Forelimb muscle (tissue), 1 donor: ENCODE measurements around the gene CEP164. TPM values are rescaled to one million over a fixed set of nuclear protein-coding genes. Genes with fewer than 3 reads are reported as not detected.

Source experiments
- DNase-seq: peaks from one replicate; pipeline ENCODE4 v3.0.0-alpha.2; 2013; ENCODE audit warnings: low read depth
- polyA plus RNA-seq: library from polyadenylated mRNA; unstranded; fragments of 120-200 nt; gene quantifications from one replicate; pipeline ENCODE4 v1.2.1, GENCODE V29; 2013; ENCODE audit not compliant: insufficient read length

Gene CEP164
- polyA plus RNA-seq, 1 donor = 13.7 TPM

DNA sequence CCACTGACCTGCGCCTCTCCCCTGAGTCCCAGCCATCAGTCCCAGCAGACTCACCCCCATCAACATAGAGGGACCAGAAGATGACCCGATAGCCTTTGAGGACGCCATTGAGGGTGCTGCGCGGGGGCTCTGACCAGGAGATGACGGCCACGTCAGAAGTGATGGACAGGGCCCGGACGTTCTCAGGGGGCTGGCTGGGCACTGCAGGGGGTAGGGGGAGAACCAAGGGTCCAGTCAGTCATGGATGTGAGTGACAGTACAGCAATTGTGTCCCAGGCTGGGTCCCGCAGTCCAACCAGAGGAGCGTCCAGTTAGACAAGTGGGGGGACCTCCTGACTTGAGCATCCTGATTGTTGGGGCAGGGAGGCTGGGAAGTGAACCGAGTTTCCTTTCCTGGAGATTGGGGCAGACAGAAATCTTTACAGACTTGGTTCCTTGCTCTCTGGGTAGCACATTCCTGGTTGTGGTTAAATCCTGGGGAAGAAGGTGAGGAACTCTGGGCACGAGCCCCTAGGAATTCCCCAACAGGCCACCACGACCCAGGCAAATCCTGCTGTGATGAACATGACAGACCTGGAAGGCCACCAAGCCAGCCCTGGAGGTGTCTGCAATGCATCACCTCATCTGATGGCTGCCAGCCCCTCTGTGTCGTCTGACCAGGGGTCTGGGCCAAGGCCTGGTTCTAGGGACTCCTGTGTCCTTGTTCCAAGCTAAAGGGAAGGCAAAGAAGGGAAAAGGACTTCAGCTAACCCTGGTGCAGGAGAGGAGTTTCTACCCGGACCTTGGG, 133.9 kb downstream of the CEP164 start:
- DNase-seq = no peak

DNA sequence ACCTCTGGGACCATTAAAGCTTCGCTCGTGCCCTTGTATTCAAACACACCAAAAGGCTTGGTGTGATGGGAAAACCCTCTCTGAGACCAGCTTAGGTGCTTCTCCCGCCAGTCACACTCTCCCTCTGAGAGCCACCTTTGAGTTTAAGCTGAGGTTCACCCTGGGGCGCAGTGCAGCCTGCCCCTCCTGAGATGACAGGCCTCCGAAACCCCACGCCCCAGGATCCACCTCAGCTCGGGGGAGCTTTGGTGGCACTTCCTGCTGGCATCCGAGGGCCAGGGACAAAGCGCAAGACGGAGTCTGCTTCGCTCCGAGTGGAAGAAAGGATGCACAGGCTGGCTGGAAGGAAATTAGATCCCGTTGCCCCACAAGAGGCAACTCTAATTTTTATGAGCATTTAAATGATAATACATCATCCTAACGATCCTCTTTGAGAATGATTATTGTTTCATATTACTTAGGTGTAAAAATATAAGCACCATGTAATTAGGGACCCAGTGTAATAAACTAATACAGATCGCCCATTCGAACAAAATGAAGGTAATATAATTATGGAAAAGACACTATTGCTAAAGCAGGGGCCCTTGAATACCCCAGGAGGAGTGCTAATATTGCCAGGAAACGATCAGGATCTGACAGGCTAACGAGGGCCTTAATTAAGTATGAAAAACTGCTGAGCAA, 134.7 kb downstream of the CEP164 start:
- DNase-seq = no peak

DNA sequence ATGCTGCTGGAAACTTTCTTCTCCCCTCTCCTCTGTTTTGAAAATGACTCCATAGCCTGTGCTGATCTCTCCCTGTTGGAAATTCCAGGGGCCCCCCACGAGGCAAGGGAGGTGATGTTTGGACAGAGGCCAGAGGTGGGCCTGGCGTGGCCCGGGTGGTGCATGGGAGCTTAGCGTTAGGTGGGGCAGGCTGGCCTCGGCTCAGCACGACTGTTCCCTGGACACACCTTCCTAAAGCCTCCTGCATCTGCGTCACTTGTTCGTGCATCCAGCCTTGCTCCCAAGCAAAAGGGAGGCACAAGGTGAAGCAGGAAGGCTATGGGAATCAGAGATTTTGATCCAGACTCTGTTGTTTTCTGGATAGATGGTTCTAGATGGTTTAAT, 135.2 kb downstream of the CEP164 start:
- DNase-seq = no peak

Other genes with a start within 250 kb of the CEP164 start
- 36.5 TPM for gene SIK3, start 229.4 kb upstream of the CEP164 start, polyA plus RNA-seq
- 46.8 TPM for gene PAFAH1B2, start 183.6 kb upstream of the CEP164 start, polyA plus RNA-seq
- 37.0 TPM for gene SIDT2, start 149.1 kb upstream of the CEP164 start, polyA plus RNA-seq
- 75.4 TPM for gene TAGLN, start 128.5 kb upstream of the CEP164 start, polyA plus RNA-seq
- gene PCSK7, start 95.8 kb upstream of the CEP164 start, polyA plus RNA-seq = 25.4 TPM
- 17.8 TPM for gene RNF214, start 95.2 kb upstream of the CEP164 start, polyA plus RNA-seq
- 11.9 TPM for gene BACE1-AS, start 36.5 kb upstream of the CEP164 start, polyA plus RNA-seq
- gene BACE1, start 11.6 kb upstream of the CEP164 start, polyA plus RNA-seq = 35.4 TPM